H9 (cell line): ENCODE measurements around the gene USPL1. TPM values are rescaled to one million over a fixed set of nuclear protein-coding genes. Genes with fewer than 3 reads are reported as not detected.

Source experiments
- DNase-seq: peaks from one replicate; pipeline ENCODE4 v3.0.0-alpha.2; 2017
- H2AFZ ChIP-seq: one replicate; pipeline ENCODE4 v1.6.1; 2013; ENCODE audit warnings: mild to moderate bottlenecking, low read length, control low read depth, moderate library complexity
- H2AK5ac ChIP-seq: 2 replicates; pipeline ENCODE4 v1.6.1; 2013; ENCODE audit warnings: low read length, control low read depth, mixed read lengths; ENCODE audit not compliant: insufficient read length
- H2BK120ac ChIP-seq: one replicate; pipeline ENCODE4 v1.6.1; 2013; ENCODE audit warnings: low read depth, mild to moderate bottlenecking, low read length, control low read depth, inconsistent platforms; ENCODE audit not compliant: poor library complexity, severe bottlenecking
- H2BK12ac ChIP-seq: 2 replicates; pipeline ENCODE4 v1.6.1; 2013; ENCODE audit warnings: low read length, control low read depth, mixed read lengths, low read depth; ENCODE audit not compliant: insufficient read length
- H2BK15ac ChIP-seq: 2 replicates; pipeline ENCODE4 v1.6.1; 2013; ENCODE audit warnings: low read depth, low read length, control low read depth
- H2BK20ac ChIP-seq: one replicate; pipeline ENCODE4 v1.6.1; 2013; ENCODE audit warnings: low read depth, mild to moderate bottlenecking, low read length, control low read depth, inconsistent platforms; ENCODE audit not compliant: poor library complexity, severe bottlenecking
- H2BK5ac ChIP-seq: 2 replicates; pipeline ENCODE4 v1.6.1; 2013; ENCODE audit warnings: low read length, control low read depth, mixed read lengths; ENCODE audit not compliant: insufficient read length
- H3K14ac ChIP-seq: 2 replicates; pipeline ENCODE4 v1.6.1; 2013; ENCODE audit warnings: low read length, control low read depth; ENCODE audit not compliant: insufficient read depth
- H3K18ac ChIP-seq: 2 replicates; pipeline ENCODE4 v1.6.1; 2013; ENCODE audit warnings: low read depth, mild to moderate bottlenecking, mixed read lengths, low read length, control low read depth; ENCODE audit not compliant: insufficient read length
- H3K23ac ChIP-seq: 2 replicates; pipeline ENCODE4 v1.6.1; 2013; ENCODE audit warnings: low read length, control low read depth, mixed read lengths, low read depth; ENCODE audit not compliant: insufficient read length
- H3K23me2 ChIP-seq: 2 replicates; pipeline ENCODE4 v1.6.1; 2013; ENCODE audit warnings: low read depth, mild to moderate bottlenecking, mixed read lengths, low read length, control low read depth; ENCODE audit not compliant: insufficient read length, poor library complexity, severe bottlenecking
- H3K27ac ChIP-seq: 2 replicates; pipeline ENCODE4 v1.5.1; 2013; ENCODE audit warnings: low read length, control low read depth, mixed read lengths, low read depth; ENCODE audit not compliant: insufficient read length
- H3K27me3 ChIP-seq: 2 replicates; pipeline ENCODE4 v1.6.1; 2013; ENCODE audit warnings: low read length, control low read depth, inconsistent platforms; ENCODE audit not compliant: insufficient read depth
- H3K4ac ChIP-seq: 2 replicates; pipeline ENCODE4 v1.6.1; 2013; ENCODE audit warnings: low read depth, mild to moderate bottlenecking, control low read depth, inconsistent platforms, low read length, moderate library complexity
- H3K4me1 ChIP-seq: 2 replicates; pipeline ENCODE4 v1.6.1; 2013; ENCODE audit warnings: low read length, control low read depth, inconsistent platforms; ENCODE audit not compliant: insufficient read depth
- H3K4me2 ChIP-seq: 2 replicates; pipeline ENCODE4 v1.6.1; 2013; ENCODE audit warnings: low read length, control low read depth, mixed read lengths; ENCODE audit not compliant: insufficient read length, insufficient read depth
- H3K56ac ChIP-seq: 2 replicates; pipeline ENCODE4 v1.6.1; 2013; ENCODE audit warnings: low read depth, mild to moderate bottlenecking, mixed read lengths, low read length, control low read depth; ENCODE audit not compliant: insufficient read length
- H3K79me1 ChIP-seq: 2 replicates; pipeline ENCODE4 v1.6.1; 2013; ENCODE audit warnings: low read depth, mild to moderate bottlenecking, moderate library complexity, low read length, control low read depth, inconsistent platforms; ENCODE audit not compliant: insufficient read depth, poor library complexity, severe bottlenecking
- H3K79me2 ChIP-seq: 2 replicates; pipeline ENCODE4 v1.6.1; 2013; ENCODE audit warnings: low read length, control low read depth, inconsistent platforms; ENCODE audit not compliant: insufficient read depth
- H3K9ac ChIP-seq: 2 replicates; pipeline ENCODE4 v1.6.1; 2013; ENCODE audit warnings: low read length, control low read depth, mixed read lengths; ENCODE audit not compliant: insufficient read length; ENCODE audit errors: extremely low read depth
- H3K9me3 ChIP-seq: one replicate; pipeline ENCODE4 v1.6.1; 2013; ENCODE audit warnings: low read depth, low read length, inconsistent platforms; ENCODE audit not compliant: control insufficient read depth
- H3T11ph ChIP-seq: one replicate; pipeline ENCODE4 v1.6.1; 2013; ENCODE audit warnings: mild to moderate bottlenecking, low read length, control low read depth, inconsistent platforms
- H4K20me1 ChIP-seq: one replicate; pipeline ENCODE4 v1.6.1; 2013; ENCODE audit not compliant: control insufficient read depth, insufficient read length, insufficient read depth
- H4K5ac ChIP-seq: 2 replicates; pipeline ENCODE4 v1.6.1; 2013; ENCODE audit warnings: low read depth, mild to moderate bottlenecking, mixed read lengths, low read length, control low read depth; ENCODE audit not compliant: insufficient read length
- H4K8ac ChIP-seq: replicated peaks from 2 replicates; pipeline ENCODE4 v1.6.1; 2013; ENCODE audit warnings: low read length, control low read depth, mixed read lengths, low read depth; ENCODE audit not compliant: insufficient read length
- H4K91ac ChIP-seq: 2 replicates; pipeline ENCODE4 v1.6.1; 2013; ENCODE audit warnings: low read depth, mild to moderate bottlenecking, moderate library complexity, mixed read lengths, low read length, control low read depth; ENCODE audit not compliant: insufficient read length
- H3K27ac Mint-ChIP-seq, 3 experiments: 2 replicates in 2 of 3; 3 replicates in 1 of 3; pipeline ENCODE4 v1.8.0; 2020 to 2021; ENCODE audit warnings: mixed read lengths in 3 of 3, mild to moderate bottlenecking in 1 of 3, moderate library complexity in 1 of 3
- H3K27me3 Mint-ChIP-seq: 2 replicates; pipeline ENCODE4 v1.8.0; 2021; ENCODE audit warnings: low read depth, mild to moderate bottlenecking, moderate library complexity, mixed read lengths
- H3K36me3 Mint-ChIP-seq, 3 experiments: 2 replicates in 2 of 3; 3 replicates in 1 of 3; pipeline ENCODE4 v1.8.0; 2020 to 2021; ENCODE audit warnings: low read depth in 3 of 3, mixed read lengths in 3 of 3; ENCODE audit not compliant: insufficient read depth in 1 of 3
- H3K4me1 Mint-ChIP-seq, 2 experiments: 2 replicates each; pipeline ENCODE4 v1.8.0; 2020; ENCODE audit warnings: mixed read lengths in 2 of 2
- H3K4me3 Mint-ChIP-seq, 2 experiments: 2 replicates in 1 of 2; 3 replicates in 1 of 2; pipeline ENCODE4 v1.8.0; 2020 to 2021; ENCODE audit warnings: mild to moderate bottlenecking in 2 of 2, mixed read lengths in 2 of 2, moderate library complexity in 1 of 2
- H3K9me3 Mint-ChIP-seq, 2 experiments: 2 replicates in 1 of 2; 3 replicates in 1 of 2; pipeline ENCODE4 v1.8.0; 2020; ENCODE audit warnings: mild to moderate bottlenecking in 2 of 2, mixed read lengths in 2 of 2, moderate library complexity in 1 of 2
- CTCF ChIP-seq: fragments of 200-600 bp; sonication (generic); conservative IDR thresholded peaks from 3 replicates; pipeline ENCODE4 v1.8.0; 2021; ENCODE audit warnings: antibody characterized with exemption, mild to moderate bottlenecking
- WGBS: extraction: QIAGEN DNeasy Blood & Tissue Kit; methylation state at CpG from one replicate; pipeline ENCODE4 v1.1.7; 2013; ENCODE audit warnings: missing lambda C conversion rate, low lambda C conversion rate, mixed read lengths; ENCODE audit not compliant: insufficient read length; ENCODE audit errors: extremely low coverage; 5-methylcytosine and 5-hydroxymethylcytosine counted together
- total RNA-seq: library from RNA; stranded (reverse); gene quantifications from 2 replicates; pipeline ENCODE4 v1.2.1, GENCODE V29; 2021

USPL1 gene
- total RNA-seq, 1 experiment from 2014 or later: 17.6 TPM

DNA sequence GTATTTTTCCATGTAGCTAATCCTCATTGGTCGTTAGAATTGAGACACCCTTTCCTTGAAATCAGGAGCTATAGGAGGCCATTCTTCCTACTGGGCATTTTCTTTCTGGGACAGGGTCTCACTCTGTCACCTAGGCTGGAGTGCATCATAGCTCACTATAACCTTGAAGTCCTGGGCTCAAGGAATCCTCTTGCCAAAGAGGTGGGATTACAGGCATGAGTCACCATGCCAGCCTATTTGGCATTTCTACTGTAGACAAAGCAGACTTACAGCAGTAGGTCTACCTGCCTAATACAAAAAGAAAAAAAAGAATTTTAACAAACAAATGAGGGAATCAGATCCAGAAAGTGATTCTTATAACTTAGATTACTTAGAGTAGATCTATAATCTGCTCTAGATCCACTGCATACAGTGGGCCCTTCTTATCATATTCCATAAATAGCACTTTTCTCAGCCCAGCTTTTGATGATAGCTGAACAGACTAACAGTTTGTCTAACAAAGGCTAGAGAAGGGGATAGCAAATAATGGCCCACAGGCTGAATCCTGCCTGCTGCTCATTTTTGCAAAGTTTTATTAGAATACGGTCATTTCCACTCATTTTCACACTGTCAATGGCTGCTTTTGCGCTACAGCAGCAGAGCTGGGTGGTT lies 36.7 kb upstream of the USPL1 start:
- H3K27me3 ChIP-seq: no peaks in the 10 kb centered on the region
- H3K18ac ChIP-seq: no peak overlapping the region
- H3K23me2 ChIP-seq: no peaks in the 10 kb centered on the region
- no peak overlapping the region for H3K56ac ChIP-seq
- no peak overlapping the region for H3K14ac ChIP-seq
- no peak overlapping the region for H4K91ac ChIP-seq
- no peak overlapping the region for H3T11ph ChIP-seq
- no peak overlapping the region for H2AK5ac ChIP-seq
- H3K27ac ChIP-seq: no peak overlapping the region
- Mint-ChIP-seq H3K9me3 (no peaks in the 10 kb centered on the region), H3K36me3 (no peaks in the 10 kb centered on the region), H3K27ac (no peak overlapping the region), H3K4me1 (peaks cover 3 to 6% of the 10 kb centered on the region in 2 experiments; a peak in 3 of 4 replicates), H3K4me3 (no peak overlapping the region), H3K27me3 (no peaks in the 10 kb centered on the region)
- no peak for TF ChIP-seq CTCF
- H3K9ac ChIP-seq: no peak overlapping the region
- H2BK20ac ChIP-seq: no peak overlapping the region
- H4K5ac ChIP-seq: no peak overlapping the region
- H2BK15ac ChIP-seq: no peak overlapping the region
- WGBS: no CpG with 5 or more reads among the region's 3 CpGs
- H2BK5ac ChIP-seq: no peak overlapping the region
- no peaks in the 10 kb centered on the region for H3K4me1 ChIP-seq
- H3K79me2 ChIP-seq: no peaks in the 10 kb centered on the region
- no peak overlapping the region for H3K4ac ChIP-seq
- no peak overlapping the region for H2BK12ac ChIP-seq
- H3K4me2 ChIP-seq: no peak overlapping the region
- H4K20me1 ChIP-seq: no peaks in the 10 kb centered on the region
- no peak overlapping the region for H3K23ac ChIP-seq
- no peak overlapping the region for H2BK120ac ChIP-seq
- H3K9me3 ChIP-seq: no peaks in the 10 kb centered on the region
- H3K79me1 ChIP-seq: no peaks in the 10 kb centered on the region
- DNase-seq: no peak
- H2AFZ ChIP-seq: no peak overlapping the region
- H4K8ac ChIP-seq: no peak overlapping the region
